GM21576 (cell line): ENCODE measurements around the gene NAALADL1.

Source experiments
- ATAC-seq: cut with Tn5 transposase; IDR thresholded peaks from one replicate; pipeline ENCODE4 v1.9.1; 2021; ENCODE audit warnings: mild to moderate bottlenecking, moderate library complexity; ENCODE audit not compliant: unreplicated experiment

Gene NAALADL1, protein sequence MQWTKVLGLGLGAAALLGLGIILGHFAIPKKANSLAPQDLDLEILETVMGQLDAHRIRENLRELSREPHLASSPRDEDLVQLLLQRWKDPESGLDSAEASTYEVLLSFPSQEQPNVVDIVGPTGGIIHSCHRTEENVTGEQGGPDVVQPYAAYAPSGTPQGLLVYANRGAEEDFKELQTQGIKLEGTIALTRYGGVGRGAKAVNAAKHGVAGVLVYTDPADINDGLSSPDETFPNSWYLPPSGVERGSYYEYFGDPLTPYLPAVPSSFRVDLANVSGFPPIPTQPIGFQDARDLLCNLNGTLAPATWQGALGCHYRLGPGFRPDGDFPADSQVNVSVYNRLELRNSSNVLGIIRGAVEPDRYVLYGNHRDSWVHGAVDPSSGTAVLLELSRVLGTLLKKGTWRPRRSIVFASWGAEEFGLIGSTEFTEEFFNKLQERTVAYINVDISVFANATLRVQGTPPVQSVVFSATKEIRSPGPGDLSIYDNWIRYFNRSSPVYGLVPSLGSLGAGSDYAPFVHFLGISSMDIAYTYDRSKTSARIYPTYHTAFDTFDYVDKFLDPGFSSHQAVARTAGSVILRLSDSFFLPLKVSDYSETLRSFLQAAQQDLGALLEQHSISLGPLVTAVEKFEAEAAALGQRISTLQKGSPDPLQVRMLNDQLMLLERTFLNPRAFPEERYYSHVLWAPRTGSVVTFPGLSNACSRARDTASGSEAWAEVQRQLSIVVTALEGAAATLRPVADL

GRCh38 chr11:65058419-65059054 is at the start of gene NAALADL1:
TSS of gene NAALADL1 (minus strand) at chr11:65058553. CDS start at chr11:65058521, 32 bp downstream.
- ATAC-seq: no peak

- no peak for ATAC-seq
Measured at GRCh38 chr11:65107751-65108468, 49.6 kb upstream of the NAALADL1 start.

DNA sequence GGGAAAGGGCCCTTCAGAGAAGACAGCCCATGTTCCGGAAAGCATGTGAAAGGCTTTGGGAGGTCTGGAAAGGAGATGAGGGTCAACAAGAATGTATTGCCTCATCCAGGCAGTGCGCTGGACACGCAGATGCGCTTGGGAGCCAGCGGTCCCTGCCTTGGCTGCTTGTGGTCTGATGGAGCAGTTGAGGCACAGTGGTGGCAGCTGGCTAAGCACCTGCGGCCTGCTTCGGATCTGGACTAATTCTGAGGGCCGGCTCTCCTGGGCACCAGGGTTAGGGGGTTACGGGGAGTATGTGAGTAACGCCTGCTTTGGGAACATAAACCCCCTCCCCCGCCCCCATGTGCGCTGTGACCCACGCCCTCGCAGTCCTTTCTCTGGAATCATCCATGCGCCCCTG is 48.7 kb upstream of the NAALADL1 start:
- ATAC-seq: no peak

GRCh38 chr11:65104628-65105027 is 46.3 kb upstream of the NAALADL1 start:
- ATAC-seq: no peak

- no peak for ATAC-seq
Measured at GRCh38 chr11:65103476-65103875, 45.1 kb upstream of the NAALADL1 start.

DNA sequence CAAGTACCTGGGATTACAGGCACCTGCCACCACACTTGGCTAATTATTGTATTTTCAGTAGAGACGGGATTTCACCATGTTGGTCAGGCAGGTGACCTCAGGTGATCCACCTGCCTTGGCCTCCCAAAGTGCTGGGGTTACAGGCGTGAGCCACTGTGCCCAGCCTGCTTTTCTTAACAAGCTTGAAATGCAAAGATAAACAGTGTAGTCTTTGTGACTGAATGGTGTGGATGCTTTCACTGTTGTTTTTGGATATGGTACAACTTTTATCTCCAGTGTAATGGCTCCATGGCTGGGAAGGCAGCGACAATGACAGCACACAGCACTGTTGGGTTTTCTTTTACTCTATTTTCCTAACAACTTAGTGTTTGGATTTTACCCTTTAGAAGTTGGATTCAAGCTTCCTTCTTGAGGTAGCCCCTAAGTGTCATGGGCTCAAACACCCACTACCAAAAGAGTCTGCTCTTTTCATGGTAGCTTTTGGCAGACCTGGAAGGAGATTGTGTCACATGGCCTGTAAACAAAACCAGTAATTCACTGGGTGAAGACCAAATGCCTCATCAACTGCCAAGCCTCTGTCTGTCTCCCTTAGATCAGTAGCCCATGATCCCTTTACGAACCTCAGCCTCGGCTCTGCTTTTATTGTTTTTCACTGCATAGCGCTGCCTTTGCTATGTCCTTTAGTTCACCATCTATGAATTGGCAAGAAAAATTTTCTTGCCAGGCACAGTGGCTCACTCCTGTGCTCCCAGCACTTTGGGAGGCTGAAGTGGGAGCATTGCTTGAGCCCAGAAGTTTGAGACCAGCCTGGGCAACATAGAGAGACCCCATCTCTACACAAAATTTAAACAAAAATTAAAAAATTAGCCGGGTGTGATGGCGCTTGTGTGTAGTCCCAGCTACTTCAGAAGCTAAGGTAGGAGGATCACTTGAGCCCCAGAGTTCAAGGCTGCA is 44.1 kb upstream of the NAALADL1 start:
- ATAC-seq: no peak

GRCh38 chr11:65100674-65101350 is 42.5 kb upstream of the NAALADL1 start:
- ATAC-seq: no peak

DNA sequence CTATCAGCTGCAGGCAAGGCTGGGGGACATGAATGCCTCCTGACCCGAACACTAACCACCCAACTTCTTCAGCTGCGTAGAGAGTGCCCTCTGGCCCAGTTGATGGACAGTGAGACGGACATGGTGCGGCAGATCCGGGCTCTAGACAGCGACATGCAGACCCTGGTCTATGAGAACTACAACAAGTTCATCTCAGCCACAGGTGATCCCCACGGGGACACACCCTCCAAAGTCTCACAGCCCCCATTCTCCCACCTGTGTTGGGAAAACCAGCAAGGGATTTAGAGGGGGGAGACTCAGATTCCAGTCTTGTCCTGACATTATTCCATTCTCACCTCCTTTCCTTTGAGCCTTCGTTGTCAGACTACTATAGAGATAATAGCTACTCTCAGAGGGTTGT is 38.6 kb upstream of the NAALADL1 start:
- ATAC-seq: no peak

DNA sequence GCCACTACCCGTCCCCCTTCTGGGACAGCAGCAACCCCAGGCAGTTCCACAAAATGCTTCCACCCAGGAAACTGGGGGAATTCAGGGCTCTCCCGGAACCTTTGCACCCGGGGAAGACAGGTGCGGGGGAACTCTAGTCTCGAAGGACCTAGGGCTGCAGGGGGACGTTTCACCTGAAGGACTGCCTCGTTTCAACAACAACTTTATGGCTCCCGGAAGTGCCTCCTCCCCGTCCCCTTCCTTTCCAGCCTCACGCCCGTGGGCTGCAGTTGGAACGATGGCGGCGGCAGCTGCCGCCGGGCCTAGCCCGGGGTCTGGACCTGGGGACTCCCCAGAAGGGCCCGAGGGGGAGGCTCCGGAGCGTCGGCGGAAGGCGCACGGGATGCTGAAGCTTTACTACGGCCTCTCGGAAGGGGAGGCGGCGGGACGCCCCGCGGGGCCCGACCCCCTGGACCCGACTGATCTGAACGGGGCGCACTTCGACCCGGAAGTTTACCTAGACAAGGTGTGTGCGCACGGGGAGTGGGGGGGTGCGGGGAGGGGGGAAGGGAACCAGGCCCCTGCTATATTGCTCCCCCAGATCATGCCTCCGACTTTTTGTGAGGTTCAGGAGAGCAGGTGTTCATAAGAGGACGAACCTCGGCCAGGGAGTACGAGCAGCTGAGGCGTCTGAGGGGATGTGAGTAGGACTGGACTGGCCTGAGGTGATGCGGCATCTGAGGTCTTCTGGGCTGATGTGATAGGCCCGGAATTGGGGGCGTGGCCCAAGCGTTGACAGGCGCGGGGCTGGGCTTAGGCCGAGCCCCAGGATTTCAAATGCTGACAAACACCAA is 37.8 kb upstream of the NAALADL1 start, which contains the start of gene VPS51:
VPS51 (plus strand) TSS at position 241 of the 833 bp plus-strand sequence; CDS start at position 278, 37 bp downstream.
- peak; percentile 80 for ATAC-seq

- no peak for ATAC-seq
Measured at GRCh38 chr11:65095427-65095826, 37.1 kb upstream of the NAALADL1 start.

DNA sequence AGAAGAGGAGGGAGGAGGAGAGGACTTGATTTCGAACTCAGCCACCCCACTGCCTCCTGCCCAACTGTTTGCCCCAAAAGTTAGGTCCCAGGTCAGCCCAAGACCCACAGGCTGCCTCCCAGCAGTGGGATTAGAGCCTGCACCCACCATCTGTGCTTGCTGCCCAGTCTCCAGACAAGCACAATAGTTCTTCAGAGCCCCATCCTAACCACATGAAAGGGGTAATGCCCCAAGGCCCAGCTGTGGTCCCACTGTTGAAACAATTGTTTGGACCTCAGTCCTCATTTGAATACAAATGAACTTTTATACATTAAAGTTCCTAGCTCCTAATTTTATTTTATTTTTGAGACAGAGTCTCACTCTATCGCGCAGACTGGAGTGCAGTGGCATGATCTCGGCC is 32.3 kb upstream of the NAALADL1 start:
- ATAC-seq: no peak

GRCh38 chr11:65089621-65090020 is 31.3 kb upstream of the NAALADL1 start:
- ATAC-seq: no peak

DNA sequence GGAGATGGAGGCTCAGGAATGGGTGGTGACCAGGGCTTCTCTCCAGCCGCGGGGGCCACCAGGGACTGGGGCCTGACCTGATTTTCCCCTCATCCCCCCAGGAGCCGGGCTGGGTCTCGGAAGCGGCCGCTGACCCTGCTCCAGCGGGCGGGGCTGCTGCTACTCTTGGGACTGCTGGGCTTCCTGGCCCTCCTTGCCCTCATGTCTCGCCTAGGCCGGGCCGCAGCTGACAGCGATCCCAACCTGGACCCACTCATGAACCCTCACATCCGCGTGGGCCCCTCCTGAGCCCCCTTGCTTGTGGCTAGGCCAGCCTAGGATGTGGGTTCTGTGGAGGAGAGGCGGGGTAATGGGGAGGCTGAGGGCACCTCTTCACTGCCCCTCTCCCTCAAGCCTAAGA is 29.5 kb upstream of the NAALADL1 start:
- ATAC-seq: no peak

DNA sequence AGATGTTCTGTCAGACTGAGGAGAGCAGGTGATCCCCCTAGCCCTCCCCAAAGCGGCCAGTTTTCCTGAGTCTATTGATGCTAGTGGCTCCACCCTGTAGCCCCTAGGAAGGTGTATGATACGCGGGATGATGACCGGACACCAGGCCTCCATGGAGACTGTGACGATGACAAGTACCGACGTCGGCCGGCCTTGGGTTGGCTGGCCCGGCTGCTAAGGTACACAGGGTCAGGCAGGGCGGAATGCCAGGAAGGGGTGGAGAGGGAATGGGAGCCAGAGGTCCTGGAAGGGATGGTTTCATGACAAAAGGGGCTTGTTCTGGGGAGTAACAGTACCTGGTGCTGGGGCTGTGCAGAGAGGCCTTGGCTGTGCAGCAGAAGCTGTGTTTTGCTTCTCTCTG is 28.9 kb upstream of the NAALADL1 start:
- ATAC-seq: no peak

DNA sequence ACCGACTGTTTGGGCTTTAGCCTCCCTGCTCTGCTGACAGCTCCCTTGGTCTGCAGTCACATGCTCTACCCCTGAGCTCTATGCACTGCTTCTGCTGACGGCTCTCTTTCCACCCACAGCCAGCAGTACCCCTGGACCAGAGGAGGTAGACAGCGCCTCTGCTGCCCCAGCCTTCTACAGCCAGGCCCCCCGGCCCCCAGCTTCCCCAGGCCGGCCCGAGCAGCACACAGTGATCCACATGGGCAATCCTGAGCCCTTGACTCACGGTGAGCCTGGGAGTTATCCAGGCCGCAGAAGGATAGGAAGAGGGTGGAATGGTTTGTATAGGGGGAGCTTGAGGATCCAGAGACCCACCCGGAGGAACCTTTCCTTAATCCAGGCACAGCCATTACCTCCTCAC is 28.5 kb upstream of the NAALADL1 start:
- no peak for ATAC-seq

DNA sequence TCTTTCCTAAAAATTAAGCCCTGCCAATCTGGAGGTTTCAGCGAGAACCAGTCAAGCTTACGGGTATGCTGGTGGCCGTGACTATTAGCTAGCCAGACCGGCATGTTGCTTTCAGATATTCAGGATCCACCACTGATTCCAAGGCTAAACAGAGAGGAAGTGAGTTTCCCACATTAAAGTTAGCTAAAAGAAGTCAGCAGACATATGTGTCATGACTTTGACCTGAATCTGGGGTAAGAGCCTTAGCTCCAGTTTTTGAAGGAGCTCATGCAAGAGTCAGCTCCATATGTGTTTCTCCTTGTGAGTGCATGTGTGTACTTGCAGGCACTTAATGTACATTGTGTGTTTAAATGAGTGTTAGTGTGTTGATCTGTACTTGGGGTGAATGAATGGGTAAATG is 27.1 kb upstream of the NAALADL1 start:
- no peak for ATAC-seq

DNA sequence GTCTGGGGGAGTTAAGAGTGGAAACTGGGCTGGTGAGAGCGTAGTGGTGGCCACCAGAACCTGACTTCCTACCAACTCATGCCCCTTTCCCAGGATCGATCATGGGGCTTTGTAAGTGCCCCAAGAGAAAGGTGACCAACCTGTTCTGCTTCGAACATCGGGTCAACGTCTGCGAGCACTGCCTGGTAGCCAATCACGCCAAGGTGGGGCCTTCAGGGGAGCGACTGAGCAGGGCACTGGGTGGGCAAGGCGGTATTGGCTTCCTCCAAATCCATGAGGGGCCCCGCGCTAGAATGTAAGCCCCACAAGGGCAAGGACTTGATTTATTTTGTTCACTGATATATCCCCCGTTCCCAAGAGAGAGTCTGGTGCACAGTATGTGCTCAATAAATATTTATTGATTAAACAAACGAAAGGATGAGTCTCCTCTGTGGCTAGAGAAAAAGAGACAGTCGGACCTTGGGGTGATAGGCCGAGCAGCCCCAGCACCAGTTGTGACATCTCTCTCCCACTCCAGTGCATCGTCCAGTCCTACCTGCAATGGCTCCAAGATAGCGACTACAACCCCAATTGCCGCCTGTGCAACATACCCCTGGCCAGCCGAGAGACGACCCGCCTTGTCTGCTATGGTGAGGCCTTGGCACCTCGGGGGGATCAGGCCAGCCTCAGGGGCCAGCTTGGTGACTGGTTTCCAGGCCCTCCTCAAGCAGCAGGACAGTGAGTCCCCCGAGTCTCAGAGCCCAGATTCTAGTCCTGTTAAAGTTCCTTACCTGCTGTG is 26.4 kb upstream of the NAALADL1 start:
- no peak for ATAC-seq
